ENCODE data around the gene CHCHD10.

- TF ChIP-seq, protein P1, sequence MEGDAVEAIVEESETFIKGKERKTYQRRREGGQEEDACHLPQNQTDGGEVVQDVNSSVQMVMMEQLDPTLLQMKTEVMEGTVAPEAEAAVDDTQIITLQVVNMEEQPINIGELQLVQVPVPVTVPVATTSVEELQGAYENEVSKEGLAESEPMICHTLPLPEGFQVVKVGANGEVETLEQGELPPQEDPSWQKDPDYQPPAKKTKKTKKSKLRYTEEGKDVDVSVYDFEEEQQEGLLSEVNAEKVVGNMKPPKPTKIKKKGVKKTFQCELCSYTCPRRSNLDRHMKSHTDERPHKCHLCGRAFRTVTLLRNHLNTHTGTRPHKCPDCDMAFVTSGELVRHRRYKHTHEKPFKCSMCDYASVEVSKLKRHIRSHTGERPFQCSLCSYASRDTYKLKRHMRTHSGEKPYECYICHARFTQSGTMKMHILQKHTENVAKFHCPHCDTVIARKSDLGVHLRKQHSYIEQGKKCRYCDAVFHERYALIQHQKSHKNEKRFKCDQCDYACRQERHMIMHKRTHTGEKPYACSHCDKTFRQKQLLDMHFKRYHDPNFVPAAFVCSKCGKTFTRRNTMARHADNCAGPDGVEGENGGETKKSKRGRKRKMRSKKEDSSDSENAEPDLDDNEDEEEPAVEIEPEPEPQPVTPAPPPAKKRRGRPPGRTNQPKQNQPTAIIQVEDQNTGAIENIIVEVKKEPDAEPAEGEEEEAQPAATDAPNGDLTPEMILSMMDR (IDR thresholded peaks at IDR 0.05; ENCODE audit: borderline replicate concordance, extremely low read depth, low read length, poor library complexity, severe bottlenecking) = no peak
- no peak for TF ChIP-seq EZH2 (IDR thresholded peaks at IDR 0.05; ENCODE audit: borderline replicate concordance, low read depth, low read length, severe bottlenecking)
Observed at GRCh38 chr22:23787600-23787896, 19.8 kb upstream of the CHCHD10 start.
